NT2/D1 (cell line): ENCODE data around the gene IFNL1.

Experiments
- YY1 ChIP-seq: IDR thresholded peaks from 2 replicates; pipeline ENCODE4 v1.6.1; 2011; ENCODE audit not compliant: insufficient read length, insufficient read depth
- ZNF274 ChIP-seq: IDR thresholded peaks from 2 replicates; pipeline ENCODE4 v1.6.1; 2011; ENCODE audit warnings: mild to moderate bottlenecking, low read depth, low read length

DNA sequence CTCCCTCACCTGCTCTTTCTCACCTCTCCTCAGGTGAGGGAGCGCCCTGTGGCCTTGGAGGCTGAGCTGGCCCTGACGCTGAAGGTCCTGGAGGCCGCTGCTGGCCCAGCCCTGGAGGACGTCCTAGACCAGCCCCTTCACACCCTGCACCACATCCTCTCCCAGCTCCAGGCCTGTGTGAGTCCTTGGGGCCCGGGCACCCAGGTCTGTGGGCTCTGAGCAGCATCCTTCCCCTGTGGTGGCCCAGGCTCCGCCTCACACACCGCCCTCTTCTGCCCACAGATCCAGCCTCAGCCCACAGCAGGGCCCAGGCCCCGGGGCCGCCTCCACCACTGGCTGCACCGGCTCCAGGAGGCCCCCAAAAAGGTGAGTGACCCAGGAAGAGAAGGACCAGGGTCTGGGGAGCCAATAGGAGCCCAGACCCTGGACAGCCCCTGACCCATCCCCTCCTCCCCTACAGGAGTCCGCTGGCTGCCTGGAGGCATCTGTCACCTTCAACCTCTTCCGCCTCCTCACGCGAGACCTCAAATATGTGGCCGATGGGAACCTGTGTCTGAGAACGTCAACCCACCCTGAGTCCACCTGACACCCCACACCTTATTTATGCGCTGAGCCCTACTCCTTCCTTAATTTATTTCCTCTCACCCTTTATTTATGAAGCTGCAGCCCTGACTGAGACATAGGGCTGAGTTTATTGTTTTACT is 1.9 kb downstream of the IFNL1 start:
- no peak for TF ChIP-seq ZNF274
- TF ChIP-seq YY1 = no peak
